ENCODE measurements around the gene PTPRK. TPM values are rescaled to one million over a fixed set of nuclear protein-coding genes. Genes with fewer than 3 reads are reported as not detected.

The PTPRK gene
- total RNA-seq, 4 donors from 2014 or later, result 10.3 to 36.0 (median 20.5) TPM

DNA sequence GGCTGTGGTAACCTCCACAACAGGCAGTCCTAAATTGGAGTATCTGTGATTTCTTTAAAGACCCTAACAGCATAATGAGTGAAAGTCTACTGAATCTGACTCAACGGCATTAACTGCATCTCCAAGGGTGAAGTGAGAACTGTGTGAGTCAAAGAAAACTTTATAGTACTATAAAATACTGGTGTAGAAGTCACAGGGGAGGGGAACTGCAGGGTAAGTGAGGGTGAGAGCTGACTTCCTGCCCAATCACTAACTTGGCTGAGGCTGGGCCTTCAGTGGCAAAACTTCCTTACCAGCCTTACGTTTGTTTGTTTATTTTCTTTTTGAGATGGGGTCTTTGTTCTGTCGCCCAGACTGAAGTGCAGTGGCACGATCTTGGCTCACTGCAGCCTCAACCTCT is 109.8 kb downstream of the PTPRK start:
- Histone ChIP-seq H3K4me1 (no peaks in the 10 kb centered on the region), H3K27me3 (no peaks in the 10 kb centered on the region), H3K9me3 (no peaks in the 10 kb centered on the region), H3K36me3 (no peaks in the 10 kb centered on the region), H3K4me3 (no peak overlapping the region), H3K27ac (no peak overlapping the region)
- intact Hi-C loops (cut with DNase I), result no loop called here
- 84 to 89% methylated on average over 4 of the region's 4 CpGs for WGBS, 2 donors
- TF ChIP-seq, protein P1, sequence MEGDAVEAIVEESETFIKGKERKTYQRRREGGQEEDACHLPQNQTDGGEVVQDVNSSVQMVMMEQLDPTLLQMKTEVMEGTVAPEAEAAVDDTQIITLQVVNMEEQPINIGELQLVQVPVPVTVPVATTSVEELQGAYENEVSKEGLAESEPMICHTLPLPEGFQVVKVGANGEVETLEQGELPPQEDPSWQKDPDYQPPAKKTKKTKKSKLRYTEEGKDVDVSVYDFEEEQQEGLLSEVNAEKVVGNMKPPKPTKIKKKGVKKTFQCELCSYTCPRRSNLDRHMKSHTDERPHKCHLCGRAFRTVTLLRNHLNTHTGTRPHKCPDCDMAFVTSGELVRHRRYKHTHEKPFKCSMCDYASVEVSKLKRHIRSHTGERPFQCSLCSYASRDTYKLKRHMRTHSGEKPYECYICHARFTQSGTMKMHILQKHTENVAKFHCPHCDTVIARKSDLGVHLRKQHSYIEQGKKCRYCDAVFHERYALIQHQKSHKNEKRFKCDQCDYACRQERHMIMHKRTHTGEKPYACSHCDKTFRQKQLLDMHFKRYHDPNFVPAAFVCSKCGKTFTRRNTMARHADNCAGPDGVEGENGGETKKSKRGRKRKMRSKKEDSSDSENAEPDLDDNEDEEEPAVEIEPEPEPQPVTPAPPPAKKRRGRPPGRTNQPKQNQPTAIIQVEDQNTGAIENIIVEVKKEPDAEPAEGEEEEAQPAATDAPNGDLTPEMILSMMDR (IDR thresholded peaks at IDR 0.05), result no peak
- TF ChIP-seq POLR2A (IDR thresholded peaks at IDR 0.05), result no peak
- no peak for DNase-seq

DNA sequence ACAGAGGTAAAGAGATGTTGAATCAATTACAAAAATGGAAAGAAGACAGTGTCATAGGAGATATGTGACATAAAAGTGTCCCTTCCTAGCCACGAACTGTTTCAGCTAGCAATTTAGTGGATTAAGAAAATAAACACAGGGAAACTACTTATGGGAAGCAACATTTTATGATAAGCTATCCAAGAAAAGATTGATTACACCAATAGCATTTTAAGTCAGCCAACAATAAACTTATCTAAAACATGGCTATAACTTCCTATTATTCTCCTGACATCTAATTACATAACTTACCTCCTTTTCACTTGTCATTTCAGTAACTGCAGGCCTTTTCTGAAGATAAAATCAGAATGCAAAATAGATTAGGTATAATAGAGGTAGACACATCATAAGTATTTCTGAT is 111.4 kb downstream of the PTPRK start:
- intact Hi-C loops (cut with DNase I), result no loop called here
- 56 to 64% methylated on average over 1 of the region's 1 CpG for WGBS, 2 donors
- no peak for DNase-seq

DNA sequence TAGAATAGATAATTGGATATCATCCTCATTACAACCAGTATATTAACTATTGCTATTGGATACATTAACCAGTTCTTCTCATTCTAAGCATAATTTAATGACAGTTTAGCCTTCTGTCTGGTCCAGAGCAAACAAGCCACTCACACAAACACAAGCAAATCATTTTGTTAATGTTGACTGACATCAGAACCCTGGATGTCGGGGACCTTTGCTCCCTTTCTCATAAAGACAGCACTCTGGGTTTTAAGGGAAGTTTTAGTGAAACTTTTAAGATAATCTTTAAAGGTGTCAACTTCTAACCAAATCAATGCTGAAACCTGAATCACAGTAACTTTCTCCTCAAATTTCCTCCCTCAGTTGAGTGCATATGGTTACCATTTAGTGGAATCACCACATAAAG is 113.9 kb downstream of the PTPRK start:
- no peak for TF ChIP-seq POLR2A (IDR thresholded peaks at IDR 0.05)
- TF ChIP-seq, protein P1 (IDR thresholded peaks at IDR 0.05), result no peak
- intact Hi-C loops (cut with DNase I), result no loop called here

More for the DNA sequence above, 111.4 kb downstream of the PTPRK start:
- H3K4me1 ChIP-seq, result peaks cover 0 to 3% (median 0%) of the 10 kb centered on the region in 3 donors
- TF ChIP-seq, protein P1 (IDR thresholded peaks at IDR 0.05), result no peak
- TF ChIP-seq POLR2A (IDR thresholded peaks at IDR 0.05), result no peak
- no peaks in the 10 kb centered on the region for H3K9me3 ChIP-seq
- no peak overlapping the region for H3K27ac ChIP-seq
- no peak overlapping the region for H3K4me3 ChIP-seq
- no peaks in the 10 kb centered on the region for H3K36me3 ChIP-seq
- H3K27me3 ChIP-seq, result no peaks in the 10 kb centered on the region

DNA sequence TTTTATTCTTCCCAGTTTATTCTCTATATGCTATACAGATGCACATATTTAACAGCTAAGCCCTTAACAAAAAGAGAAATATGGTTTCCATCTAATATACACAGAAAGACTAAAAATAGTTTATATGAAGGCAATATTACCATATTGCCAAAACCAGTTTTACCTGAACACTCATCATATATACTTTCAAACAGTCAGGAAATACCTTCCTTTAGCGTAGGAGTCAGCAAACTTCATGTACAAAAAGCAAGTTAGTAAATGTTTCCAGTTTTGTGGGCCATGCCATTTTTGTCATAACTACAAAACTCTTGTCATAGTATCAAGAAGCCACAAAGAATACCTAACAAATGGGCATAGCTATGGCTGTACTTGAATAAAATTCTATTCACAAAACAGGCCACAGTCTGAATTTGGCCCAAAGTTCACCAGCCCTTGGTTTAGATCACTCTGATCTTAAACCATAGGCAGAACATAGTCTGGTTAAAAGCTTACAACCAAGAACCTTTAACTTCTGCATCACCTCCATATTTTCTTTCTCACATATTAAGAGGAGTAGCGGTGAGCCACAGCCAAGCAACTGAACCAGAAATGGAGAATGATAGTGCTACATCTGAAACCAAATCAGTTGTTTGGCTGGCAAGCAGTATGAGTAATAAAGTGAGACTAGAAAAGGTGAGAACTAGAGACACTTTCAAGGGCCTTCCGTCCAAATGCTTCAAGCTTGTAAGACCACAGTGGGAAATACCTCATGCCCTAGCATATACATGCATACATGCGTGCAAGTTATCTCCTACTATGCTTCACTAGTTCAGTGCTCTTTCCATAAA is 116.6 kb downstream of the PTPRK start:
- TF ChIP-seq, protein P1 (IDR thresholded peaks at IDR 0.05), result no peak
- no peak for TF ChIP-seq POLR2A (IDR thresholded peaks at IDR 0.05)
- DNase-seq, result no peak
- Histone ChIP-seq H3K4me1 (peaks cover 0 to 18% (median 0%) of the 10 kb centered on the region in 3 donors), H3K4me3 (no peak overlapping the region), H3K9me3 (no peaks in the 10 kb centered on the region), H3K27ac (no peak overlapping the region), H3K27me3 (no peaks in the 10 kb centered on the region), H3K36me3 (no peaks in the 10 kb centered on the region)
- 77 to 84% methylated on average over 4 of the region's 4 CpGs for whole genome bisulfite sequencing, 2 donors
- intact Hi-C loops (cut with DNase I), result no loop called here

More for the DNA sequence above, 113.9 kb downstream of the PTPRK start:
- peaks cover 0 to 18% (median 0%) of the 10 kb centered on the region in 3 donors for H3K4me1 ChIP-seq
- H3K9me3 ChIP-seq, result no peaks in the 10 kb centered on the region
- no peaks in the 10 kb centered on the region for H3K27me3 ChIP-seq
- no peaks in the 10 kb centered on the region for H3K36me3 ChIP-seq
- DNase-seq, result no peak
- no peak overlapping the region for H3K4me3 ChIP-seq
- WGBS, 2 donors, result 80 to 100% methylated on average over 1 of the region's 1 CpG
- H3K27ac ChIP-seq, result no peak overlapping the region

DNA sequence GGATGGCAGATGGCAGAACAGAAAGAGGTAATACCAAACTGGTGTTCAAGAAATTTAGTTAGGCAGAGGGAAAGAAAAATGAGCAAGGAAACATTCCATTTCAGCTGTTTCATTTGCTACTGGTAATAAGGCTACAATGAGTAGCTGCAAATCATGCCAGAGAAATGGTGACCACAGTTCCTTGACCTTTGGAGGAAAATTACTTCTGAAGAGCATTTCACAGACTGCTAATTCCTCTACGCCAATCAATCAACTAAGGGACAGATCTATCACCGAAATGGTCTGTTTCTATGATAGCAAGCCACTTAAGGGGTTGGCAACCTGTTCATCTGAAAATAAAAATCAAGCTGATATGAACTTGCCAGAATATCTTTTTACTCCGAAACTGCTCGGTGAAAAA is 119.5 kb downstream of the PTPRK start:
- no peak for DNase-seq

More for the DNA sequence above, 119.5 kb downstream of the PTPRK start:
- H3K36me3 ChIP-seq, result peaks cover 0 to 8% (median 0%) of the 10 kb centered on the region in 3 donors
- H3K9me3 ChIP-seq, result no peaks in the 10 kb centered on the region
- H3K27me3 ChIP-seq, result no peaks in the 10 kb centered on the region
- no peak overlapping the region for H3K27ac ChIP-seq
- no peak for TF ChIP-seq POLR2A (IDR thresholded peaks at IDR 0.05)
- TF ChIP-seq, protein P1 (IDR thresholded peaks at IDR 0.05), result no peak
- intact Hi-C loops (cut with DNase I), result no loop called here
- peaks cover 0 to 18% (median 0%) of the 10 kb centered on the region in 3 donors for H3K4me1 ChIP-seq
- H3K4me3 ChIP-seq, result no peak overlapping the region
- 88 to 92% methylated on average over 4 of the region's 4 CpGs for WGBS, 2 donors
